Ovary (tissue), 3 donors: ENCODE results near the gene TIMM50.

Experiments used
- POLR2A ChIP-seq: fragments of 450-650 bp; IDR thresholded peaks from one replicate; pipeline ENCODE4 v1.6.1; 2017; ENCODE audit warnings: antibody characterized with exemption, mild to moderate bottlenecking, moderate library complexity
- TF ChIP-seq, protein P1 (sequence below), 3 donors: fragments of 450-650 bp in 2 of 3; fragments of 200-600 bp in 1 of 3; IDR thresholded peaks; one replicate each; pipeline versions ENCODE4 v1.5.1 to v1.8.0; 2016 to 2022; ENCODE audit warnings: antibody characterized with exemption in 3 of 3, mild to moderate bottlenecking in 1 of 3
- donor health status: DM: no; HTN: no; CAD: no.

DNA sequence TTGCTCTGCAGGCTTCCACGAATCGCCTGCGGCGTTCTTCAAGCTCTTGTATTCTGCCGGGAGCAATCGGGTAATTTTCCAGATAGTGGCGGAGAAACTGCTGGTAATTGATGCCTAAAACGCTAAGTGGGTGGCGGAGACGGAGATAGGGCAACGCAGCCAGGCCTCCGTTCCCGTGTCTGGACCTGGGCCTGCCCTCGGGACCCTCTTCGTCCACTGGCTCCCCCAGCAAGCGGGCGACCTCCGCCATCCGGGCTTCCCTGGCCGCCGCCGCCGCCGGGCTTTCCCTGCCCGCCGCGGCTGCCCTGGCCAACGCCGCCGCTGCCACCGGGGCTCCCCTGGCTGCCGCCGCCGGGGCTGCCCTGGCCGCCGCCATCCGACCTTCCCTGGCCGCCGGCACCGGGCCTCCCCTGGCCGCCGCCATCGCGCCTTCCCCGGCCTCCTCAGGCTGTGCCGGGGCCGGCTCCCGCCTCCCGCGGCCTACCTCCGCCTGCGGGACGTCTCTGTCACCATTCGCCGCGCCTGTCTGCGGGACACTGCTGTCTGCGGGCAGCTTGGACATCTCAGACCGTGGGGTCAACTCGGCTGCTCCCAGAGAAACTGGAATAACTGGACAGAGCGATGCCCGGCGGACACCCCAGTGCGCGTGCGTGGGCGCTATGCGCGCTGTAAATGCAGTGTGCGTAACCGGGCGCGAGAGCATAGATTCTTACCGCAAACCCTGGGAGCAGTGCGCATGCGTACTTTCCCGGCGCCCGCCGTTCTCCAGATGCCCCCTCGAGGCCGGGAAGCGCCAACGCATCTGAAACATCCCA, 59.1 kb downstream of the TIMM50 start, which contains the start of gene EID2:
- TF ChIP-seq, protein P1, sequence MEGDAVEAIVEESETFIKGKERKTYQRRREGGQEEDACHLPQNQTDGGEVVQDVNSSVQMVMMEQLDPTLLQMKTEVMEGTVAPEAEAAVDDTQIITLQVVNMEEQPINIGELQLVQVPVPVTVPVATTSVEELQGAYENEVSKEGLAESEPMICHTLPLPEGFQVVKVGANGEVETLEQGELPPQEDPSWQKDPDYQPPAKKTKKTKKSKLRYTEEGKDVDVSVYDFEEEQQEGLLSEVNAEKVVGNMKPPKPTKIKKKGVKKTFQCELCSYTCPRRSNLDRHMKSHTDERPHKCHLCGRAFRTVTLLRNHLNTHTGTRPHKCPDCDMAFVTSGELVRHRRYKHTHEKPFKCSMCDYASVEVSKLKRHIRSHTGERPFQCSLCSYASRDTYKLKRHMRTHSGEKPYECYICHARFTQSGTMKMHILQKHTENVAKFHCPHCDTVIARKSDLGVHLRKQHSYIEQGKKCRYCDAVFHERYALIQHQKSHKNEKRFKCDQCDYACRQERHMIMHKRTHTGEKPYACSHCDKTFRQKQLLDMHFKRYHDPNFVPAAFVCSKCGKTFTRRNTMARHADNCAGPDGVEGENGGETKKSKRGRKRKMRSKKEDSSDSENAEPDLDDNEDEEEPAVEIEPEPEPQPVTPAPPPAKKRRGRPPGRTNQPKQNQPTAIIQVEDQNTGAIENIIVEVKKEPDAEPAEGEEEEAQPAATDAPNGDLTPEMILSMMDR (IDR thresholded peaks at IDR 0.05) = peak; percentile 81 to 87 (median 84)
- TF ChIP-seq POLR2A = peak; percentile 87
